ENCODE data around the gene CHSY1.
A peak's percentile ranks its signal among the peaks of the same experiment; 100 is the strongest.

Gene CHSY1

GRCh38 chr15:101198031-101198575, 53.7 kb downstream of the CHSY1 start:
- no peaks in the 10 kb centered on the region for H3K9me3 ChIP-seq
- H3K27ac ChIP-seq: peak overlapping the region; percentile 84
- peaks cover 64 to 72% of the 10 kb centered on the region in 2 experiments for H3K4me1 ChIP-seq (ENCODE audit: control insufficient read depth in 1 of 2, insufficient read depth in 1 of 2, low read depth in 1 of 2, low read length in 1 of 2)
- H3K27me3 ChIP-seq: no peaks in the 10 kb centered on the region
- no peak for TF ChIP-seq CTCF (IDR thresholded peaks at IDR 0.05)
- no peak overlapping the region for H3K4me3 ChIP-seq (ENCODE audit: low read depth in 1 of 2, low read length in 1 of 2)
- H3K36me3 ChIP-seq: no peaks in the 10 kb centered on the region

- H3K27me3 ChIP-seq: no peaks in the 10 kb centered on the region
- no peaks in the 10 kb centered on the region for H3K36me3 ChIP-seq
- no peak for TF ChIP-seq CTCF (IDR thresholded peaks at IDR 0.05)
- peak overlapping the region; percentile 79 for H3K27ac ChIP-seq
- no peak overlapping the region for H3K4me3 ChIP-seq (ENCODE audit: low read depth in 1 of 2, low read length in 1 of 2)
- H3K9me3 ChIP-seq: no peaks in the 10 kb centered on the region
- peaks cover 56 to 65% of the 10 kb centered on the region in 2 experiments for H3K4me1 ChIP-seq (ENCODE audit: control insufficient read depth in 1 of 2, insufficient read depth in 1 of 2, low read depth in 1 of 2, low read length in 1 of 2)
These were observed 57.2 kb downstream of the CHSY1 start for GRCh38 chr15:101194546-101195125.

GRCh38 chr15:101193806-101194545, 57.9 kb downstream of the CHSY1 start:
- Histone ChIP-seq H3K4me3 (ENCODE audit: low read depth in 1 of 2, low read length in 1 of 2) (peak overlapping the region; percentile 39 to 42), H3K27me3 (no peaks in the 10 kb centered on the region), H3K36me3 (no peaks in the 10 kb centered on the region), H3K9me3 (no peaks in the 10 kb centered on the region), H3K4me1 (ENCODE audit: control insufficient read depth in 1 of 2, insufficient read depth in 1 of 2, low read depth in 1 of 2, low read length in 1 of 2) (peaks cover 52 to 61% of the 10 kb centered on the region in 2 experiments), H3K27ac (peak overlapping the region; percentile 79)
- no peak for TF ChIP-seq CTCF (IDR thresholded peaks at IDR 0.05)

- no peak for TF ChIP-seq CTCF (IDR thresholded peaks at IDR 0.05)
- H3K27me3 ChIP-seq: no peaks in the 10 kb centered on the region
- H3K4me3 ChIP-seq (ENCODE audit: low read depth in 1 of 2, low read length in 1 of 2): peak overlapping the region in 1 of 2 experiments; percentile 39
- H3K9me3 ChIP-seq: no peaks in the 10 kb centered on the region
- H3K36me3 ChIP-seq: no peaks in the 10 kb centered on the region
- H3K4me1 ChIP-seq (ENCODE audit: control insufficient read depth in 1 of 2, insufficient read depth in 1 of 2, low read depth in 1 of 2, low read length in 1 of 2): peaks cover 52 to 61% of the 10 kb centered on the region in 2 experiments
- peak overlapping the region; percentile 79 for H3K27ac ChIP-seq
These were observed 58.7 kb downstream of the CHSY1 start for GRCh38 chr15:101193120-101193644.

GRCh38 chr15:101192081-101192480, 59.8 kb downstream of the CHSY1 start:
- peak overlapping the region; percentile 79 for H3K27ac ChIP-seq
- H3K36me3 ChIP-seq: no peaks in the 10 kb centered on the region
- H3K4me1 ChIP-seq (ENCODE audit: control insufficient read depth in 1 of 2, insufficient read depth in 1 of 2, low read depth in 1 of 2, low read length in 1 of 2): peaks cover 63 to 65% of the 10 kb centered on the region in 2 experiments

More at GRCh38 chr15:101192081-101192480, 59.8 kb downstream of the CHSY1 start:
- no peaks in the 10 kb centered on the region for H3K9me3 ChIP-seq
- no peak for TF ChIP-seq CTCF (IDR thresholded peaks at IDR 0.05)
- H3K4me3 ChIP-seq (ENCODE audit: low read depth in 1 of 2, low read length in 1 of 2): no peak overlapping the region
- no peaks in the 10 kb centered on the region for H3K27me3 ChIP-seq

All from neutrophil (primary cell).